Keratinocyte (primary cell): Measurements from ENCODE around the gene MPND.

Source experiments
- EZH2 ChIP-seq: IDR thresholded peaks from one replicate; pipeline ENCODE4 v1.6.1; 2012; ENCODE audit warnings: inconsistent platforms, mild to moderate bottlenecking, low read length, moderate library complexity
- TF ChIP-seq, protein P1 (sequence below), 3 experiments: IDR thresholded peaks in 1 of 3; conservative IDR thresholded peaks in 1 of 3; optimal IDR thresholded peaks in 1 of 3; 2 replicates in 2 of 3; 3 replicates in 1 of 3; pipeline versions ENCODE3 to v1.5.1; 2011; ENCODE audit warnings: low read length in 3 of 3, mild to moderate bottlenecking in 3 of 3, moderate library complexity in 2 of 3, control low read depth in 1 of 3, inconsistent platforms in 1 of 3; ENCODE audit not compliant: insufficient read depth in 2 of 3; ENCODE audit errors: extremely low read depth in 1 of 3

DNA sequence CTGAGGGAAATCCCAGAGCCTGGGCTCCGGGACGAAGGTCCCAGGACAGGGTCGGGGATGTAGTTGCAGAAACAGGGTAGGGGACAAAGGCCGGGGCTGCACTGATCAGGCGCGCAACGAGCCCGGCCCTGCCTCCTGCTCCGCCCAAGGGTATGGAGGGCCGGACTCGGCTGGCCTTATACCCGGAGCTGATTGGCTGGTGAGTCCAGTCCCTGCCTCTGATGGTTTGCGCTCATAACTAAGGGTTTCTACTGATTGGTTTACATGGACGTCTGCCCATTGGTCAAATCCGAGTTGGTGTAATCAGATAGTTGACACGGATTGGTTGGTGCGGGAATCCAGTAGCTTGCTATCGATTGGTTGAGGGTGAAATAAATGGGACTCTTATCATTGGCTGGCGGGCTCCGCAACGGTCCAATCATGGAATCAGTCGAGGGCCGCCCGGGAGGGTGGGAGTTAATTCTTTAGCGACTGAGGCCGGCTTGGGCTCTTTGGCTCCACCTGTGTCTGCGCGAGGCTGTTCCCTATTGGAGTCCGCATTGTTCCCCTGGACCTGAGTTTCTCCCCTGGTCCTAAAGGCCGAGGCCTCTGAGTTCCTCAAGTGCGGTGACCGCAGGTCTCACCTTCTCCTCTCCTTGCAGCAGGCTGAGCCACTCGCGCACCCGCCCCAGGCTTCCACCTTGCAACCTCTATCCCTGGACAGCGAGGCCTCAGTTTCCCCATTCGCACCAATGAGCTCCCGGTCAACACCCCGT, 570 bp upstream of the MPND start:
- TF ChIP-seq, protein P1, sequence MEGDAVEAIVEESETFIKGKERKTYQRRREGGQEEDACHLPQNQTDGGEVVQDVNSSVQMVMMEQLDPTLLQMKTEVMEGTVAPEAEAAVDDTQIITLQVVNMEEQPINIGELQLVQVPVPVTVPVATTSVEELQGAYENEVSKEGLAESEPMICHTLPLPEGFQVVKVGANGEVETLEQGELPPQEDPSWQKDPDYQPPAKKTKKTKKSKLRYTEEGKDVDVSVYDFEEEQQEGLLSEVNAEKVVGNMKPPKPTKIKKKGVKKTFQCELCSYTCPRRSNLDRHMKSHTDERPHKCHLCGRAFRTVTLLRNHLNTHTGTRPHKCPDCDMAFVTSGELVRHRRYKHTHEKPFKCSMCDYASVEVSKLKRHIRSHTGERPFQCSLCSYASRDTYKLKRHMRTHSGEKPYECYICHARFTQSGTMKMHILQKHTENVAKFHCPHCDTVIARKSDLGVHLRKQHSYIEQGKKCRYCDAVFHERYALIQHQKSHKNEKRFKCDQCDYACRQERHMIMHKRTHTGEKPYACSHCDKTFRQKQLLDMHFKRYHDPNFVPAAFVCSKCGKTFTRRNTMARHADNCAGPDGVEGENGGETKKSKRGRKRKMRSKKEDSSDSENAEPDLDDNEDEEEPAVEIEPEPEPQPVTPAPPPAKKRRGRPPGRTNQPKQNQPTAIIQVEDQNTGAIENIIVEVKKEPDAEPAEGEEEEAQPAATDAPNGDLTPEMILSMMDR (optimal IDR thresholded peaks at IDR 0.05 in 1 of 3, IDR thresholded peaks at IDR 0.05 in 1 of 3, conservative IDR thresholded peaks at IDR 0.05 in 1 of 3; ENCODE audit: extremely low read depth in 1 of 3, insufficient read depth in 2 of 3, low read length in 3 of 3): peak; percentile 20 to 33 (median 27)
- peak; percentile 72 for TF ChIP-seq EZH2
